MM.1S (cell line): ENCODE results near the gene B9D2.

Experiments
- DNase-seq: peaks from one replicate; pipeline ENCODE4 v3.0.0-alpha.2; 2015
- H2AFZ ChIP-seq: fragments of 300-600 bp; sonication (generic); 2 replicates; pipeline ENCODE4 v1.6.0; 2016; ENCODE audit warnings: antibody characterized with exemption, low read length
- H3F3A ChIP-seq: fragments of 300-600 bp; sonication (generic); 2 replicates; pipeline ENCODE4 v1.6.1; 2016; ENCODE audit warnings: mild to moderate bottlenecking, antibody characterized with exemption, low read length, moderate library complexity, mixed read lengths; ENCODE audit not compliant: insufficient read depth
- H3K27ac ChIP-seq: fragments of 300-600 bp; sonication (generic); 2 replicates; pipeline ENCODE4 v1.5.1; 2016; ENCODE audit warnings: mild to moderate bottlenecking, low read length
- H3K27me3 ChIP-seq: fragments of 300-600 bp; sonication (generic); replicated peaks from 2 replicates; pipeline ENCODE4 v1.6.0; 2016; ENCODE audit warnings: low read length; ENCODE audit not compliant: insufficient read depth
- H3K36me3 ChIP-seq: fragments of 300-600 bp; sonication (generic); replicated peaks from 2 replicates; pipeline ENCODE4 v1.6.1; 2016; ENCODE audit warnings: mild to moderate bottlenecking, low read length, mixed read lengths; ENCODE audit not compliant: insufficient read depth
- H3K4me1 ChIP-seq: fragments of 300-600 bp; sonication (generic); 2 replicates; pipeline ENCODE4 v1.6.1; 2016; ENCODE audit warnings: low read length, mixed read lengths
- H3K4me2 ChIP-seq: fragments of 300-600 bp; sonication (generic); 2 replicates; pipeline ENCODE4 v1.6.0; 2016; ENCODE audit warnings: low read depth, low read length
- H3K4me3 ChIP-seq: fragments of 300-600 bp; sonication (generic); 2 replicates; pipeline ENCODE4 v1.5.1; 2016; ENCODE audit warnings: low read length, mixed read lengths
- H3K79me2 ChIP-seq: fragments of 300-600 bp; sonication (generic); 2 replicates; pipeline ENCODE4 v1.6.1; 2016; ENCODE audit warnings: mixed run types, low read length, mixed read lengths
- H3K9ac ChIP-seq: fragments of 300-600 bp; sonication (generic); 2 replicates; pipeline ENCODE4 v1.6.1; 2016; ENCODE audit warnings: low read length, mixed read lengths
- H3K9me2 ChIP-seq: fragments of 300-600 bp; sonication (generic); replicated peaks from 2 replicates; pipeline ENCODE4 v1.6.1; 2016; ENCODE audit warnings: mild to moderate bottlenecking, low read length, mixed read lengths; ENCODE audit not compliant: insufficient read depth
- H3K9me3 ChIP-seq: fragments of 300-600 bp; sonication (generic); replicated peaks from 2 replicates; pipeline ENCODE4 v1.6.1; 2016; ENCODE audit warnings: mild to moderate bottlenecking, low read length, mixed read lengths; ENCODE audit not compliant: insufficient read depth
- H4K20me1 ChIP-seq: fragments of 300-600 bp; sonication (generic); 2 replicates; pipeline ENCODE4 v1.6.1; 2016; ENCODE audit warnings: mild to moderate bottlenecking, low read length, moderate library complexity, mixed read lengths; ENCODE audit not compliant: insufficient read depth
- EZH2 ChIP-seq: fragments of 300-600 bp; sonication (generic); optimal IDR thresholded peaks from 2 replicates; pipeline ENCODE3; 2017; ENCODE audit warnings: low read depth, mild to moderate bottlenecking, antibody characterized with exemption, low read length, mixed read lengths
- EZH2phosphoT487 ChIP-seq: fragments of 300-600 bp; sonication (generic); IDR thresholded peaks from 2 replicates; pipeline ENCODE4 v1.6.1; 2018; ENCODE audit warnings: antibody characterized with exemption, low read length
- TF ChIP-seq, protein P1 (sequence below): fragments of 300-600 bp; sonication (generic); IDR thresholded peaks from 2 replicates; pipeline ENCODE4 v1.5.1; 2016; ENCODE audit warnings: antibody characterized with exemption, low read length, mixed read lengths

Gene B9D2

DNA sequence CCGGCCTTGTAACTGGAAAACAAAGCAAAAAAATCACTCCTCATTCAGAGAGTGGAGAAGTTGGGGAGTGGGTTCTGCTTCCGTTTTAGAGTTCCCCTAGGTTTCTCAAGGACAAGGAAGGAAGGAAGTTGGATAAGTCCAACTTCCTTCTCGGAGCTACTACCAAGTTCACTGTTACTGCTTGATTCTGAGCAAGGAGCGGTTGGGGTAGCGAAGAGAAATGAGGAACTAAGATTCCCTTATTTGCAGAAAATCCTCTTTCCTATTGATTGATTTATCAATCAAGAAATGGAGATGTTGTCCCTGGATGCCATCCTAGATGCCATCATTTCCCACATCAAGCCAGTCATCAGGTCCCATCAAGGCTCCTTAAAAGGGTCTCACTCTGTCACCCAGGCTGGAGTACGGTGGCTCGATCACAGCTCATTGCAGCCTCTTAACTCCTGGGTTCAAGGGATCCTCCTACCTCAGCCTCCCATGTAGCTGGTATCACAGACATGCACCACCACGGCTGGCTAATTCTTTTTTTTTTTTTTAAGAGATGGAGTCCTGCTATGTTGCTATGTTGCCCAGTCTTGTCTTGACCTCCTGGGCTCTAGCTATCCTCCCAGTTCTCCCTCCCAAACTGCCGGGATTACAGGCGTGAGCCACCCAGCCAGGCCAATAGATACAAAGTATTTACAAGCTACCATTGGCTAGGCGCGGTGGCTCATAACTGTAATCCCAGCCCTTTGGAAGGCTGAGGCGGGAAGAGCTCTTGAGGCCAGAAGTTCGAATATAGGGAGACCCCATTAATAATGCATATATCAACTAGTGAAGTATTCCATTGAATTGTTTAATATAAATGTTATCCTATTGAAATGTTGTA is 809 bp upstream of the B9D2 start:
- H2AFZ ChIP-seq: peak overlapping the region; percentile 51

DNA sequence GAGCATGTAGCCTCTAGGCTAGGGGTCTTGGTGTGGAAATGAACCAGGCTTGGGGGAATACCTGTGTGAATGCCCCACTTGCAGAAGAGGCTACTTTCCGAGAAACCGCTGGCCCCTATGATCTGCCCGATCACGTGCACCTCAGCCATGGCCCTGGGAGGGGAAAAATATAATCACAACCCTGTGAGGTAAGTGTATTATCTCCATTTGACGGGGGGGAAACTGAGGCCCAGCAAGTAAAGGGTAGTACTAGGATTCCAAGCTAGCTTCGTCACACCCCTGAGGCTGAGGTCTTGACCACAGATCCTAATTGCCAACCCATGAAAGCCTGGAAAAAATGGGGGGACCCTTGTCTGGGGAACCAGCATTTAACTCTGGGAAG is 587 bp downstream of the B9D2 start:
- peak overlapping the region; percentile 74 for H3K4me2 ChIP-seq
- no peaks in the 10 kb centered on the region for H3K4me1 ChIP-seq
- TF ChIP-seq, protein P1, sequence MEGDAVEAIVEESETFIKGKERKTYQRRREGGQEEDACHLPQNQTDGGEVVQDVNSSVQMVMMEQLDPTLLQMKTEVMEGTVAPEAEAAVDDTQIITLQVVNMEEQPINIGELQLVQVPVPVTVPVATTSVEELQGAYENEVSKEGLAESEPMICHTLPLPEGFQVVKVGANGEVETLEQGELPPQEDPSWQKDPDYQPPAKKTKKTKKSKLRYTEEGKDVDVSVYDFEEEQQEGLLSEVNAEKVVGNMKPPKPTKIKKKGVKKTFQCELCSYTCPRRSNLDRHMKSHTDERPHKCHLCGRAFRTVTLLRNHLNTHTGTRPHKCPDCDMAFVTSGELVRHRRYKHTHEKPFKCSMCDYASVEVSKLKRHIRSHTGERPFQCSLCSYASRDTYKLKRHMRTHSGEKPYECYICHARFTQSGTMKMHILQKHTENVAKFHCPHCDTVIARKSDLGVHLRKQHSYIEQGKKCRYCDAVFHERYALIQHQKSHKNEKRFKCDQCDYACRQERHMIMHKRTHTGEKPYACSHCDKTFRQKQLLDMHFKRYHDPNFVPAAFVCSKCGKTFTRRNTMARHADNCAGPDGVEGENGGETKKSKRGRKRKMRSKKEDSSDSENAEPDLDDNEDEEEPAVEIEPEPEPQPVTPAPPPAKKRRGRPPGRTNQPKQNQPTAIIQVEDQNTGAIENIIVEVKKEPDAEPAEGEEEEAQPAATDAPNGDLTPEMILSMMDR: no peak
- TF ChIP-seq EZH2phosphoT487 (no peak), EZH2 (no peak)

More for the DNA sequence above, 809 bp upstream of the B9D2 start:
- TF ChIP-seq EZH2phosphoT487 (no peak), EZH2 (no peak)
- TF ChIP-seq, protein P1: no peak
- peak overlapping the region; percentile 91 for H3K4me3 ChIP-seq
- H3K4me1 ChIP-seq: no peaks in the 10 kb centered on the region
- no peaks in the 10 kb centered on the region for H3K27me3 ChIP-seq
- no peak for DNase-seq
- H3F3A ChIP-seq: peaks cover 3% of the 10 kb centered on the region; the same call in 1 of the 2 replicates
- peak overlapping the region; percentile 65 for H3K4me2 ChIP-seq
- peaks cover 16% of the 10 kb centered on the region; the same call in 1 of the 2 replicates for H3K79me2 ChIP-seq
- peak overlapping the region; percentile 97 for H3K27ac ChIP-seq
- H3K9ac ChIP-seq: peak overlapping the region; percentile 97
- no peaks in the 10 kb centered on the region for H3K36me3 ChIP-seq
- no peaks in the 10 kb centered on the region for H4K20me1 ChIP-seq
- no peaks in the 10 kb centered on the region for H3K9me2 ChIP-seq
- no peaks in the 10 kb centered on the region for H3K9me3 ChIP-seq

DNA sequence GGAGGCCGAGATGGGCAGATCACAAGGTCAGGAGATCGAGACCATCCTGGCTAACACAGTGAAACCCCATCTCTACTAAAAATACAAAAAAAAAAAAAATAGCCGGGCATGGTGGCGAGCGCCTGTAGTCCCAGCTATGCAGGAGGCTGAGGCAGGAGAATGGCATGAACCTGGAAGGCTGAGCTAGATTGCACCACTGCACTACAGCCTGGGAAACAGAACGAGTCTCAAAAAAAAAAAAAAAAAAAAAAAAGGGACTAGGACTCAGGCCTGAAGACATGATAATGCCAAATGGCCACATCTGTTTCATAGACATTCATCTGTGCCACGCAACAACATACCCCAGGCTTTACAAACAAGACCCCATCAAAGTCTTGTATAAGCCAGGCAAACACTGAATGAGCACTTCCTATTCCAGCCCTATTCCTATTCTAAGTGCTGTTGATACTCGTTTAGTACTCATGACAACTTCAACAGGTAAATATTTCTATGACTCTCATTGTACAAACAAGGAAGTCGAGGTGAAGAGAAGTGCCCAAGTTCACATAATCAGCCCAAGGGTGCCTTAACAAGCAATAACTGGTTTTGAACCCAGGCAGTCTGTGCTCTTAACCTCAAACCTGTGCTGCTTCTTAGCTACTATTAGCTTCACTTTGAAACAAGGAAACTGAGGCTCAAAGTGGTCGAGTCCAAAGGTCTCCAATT is 1.7 kb downstream of the B9D2 start:
- Histone ChIP-seq H3K27me3 (no peaks in the 10 kb centered on the region), H2AFZ (no peak overlapping the region), H3K4me1 (no peaks in the 10 kb centered on the region), H3K9me3 (no peaks in the 10 kb centered on the region), H3K9ac (no peak overlapping the region), H3K79me2 (peaks cover 16% of the 10 kb centered on the region; the same call in 1 of the 2 replicates), H3K4me2 (no peak overlapping the region), H3K27ac (no peak overlapping the region), H4K20me1 (no peaks in the 10 kb centered on the region), H3K4me3 (no peak overlapping the region), H3K9me2 (no peaks in the 10 kb centered on the region), H3K36me3 (no peaks in the 10 kb centered on the region), H3F3A (peaks cover 3% of the 10 kb centered on the region; the same call in 1 of the 2 replicates)
- DNase-seq: no peak
- TF ChIP-seq, protein P1: no peak
- TF ChIP-seq EZH2: no peak
- TF ChIP-seq EZH2phosphoT487: no peak

More for the DNA sequence above, 587 bp downstream of the B9D2 start:
- Histone ChIP-seq H3K36me3 (no peaks in the 10 kb centered on the region), H2AFZ (peak overlapping the region; percentile 51), H3K9me2 (no peaks in the 10 kb centered on the region), H4K20me1 (no peaks in the 10 kb centered on the region), H3K9me3 (no peaks in the 10 kb centered on the region), H3K27ac (peak overlapping the region; percentile 97; the same call in 1 of the 2 replicates), H3K79me2 (peaks cover 16% of the 10 kb centered on the region; the same call in 1 of the 2 replicates), H3F3A (peaks cover 3% of the 10 kb centered on the region; the same call in 1 of the 2 replicates), H3K4me3 (peak overlapping the region; percentile 91), H3K27me3 (no peaks in the 10 kb centered on the region), H3K9ac (peak overlapping the region; percentile 97; the same call in 1 of the 2 replicates)
- DNase-seq: no peak
